ENCODE results near the gene HBS1L.

HBS1L gene

DNA sequence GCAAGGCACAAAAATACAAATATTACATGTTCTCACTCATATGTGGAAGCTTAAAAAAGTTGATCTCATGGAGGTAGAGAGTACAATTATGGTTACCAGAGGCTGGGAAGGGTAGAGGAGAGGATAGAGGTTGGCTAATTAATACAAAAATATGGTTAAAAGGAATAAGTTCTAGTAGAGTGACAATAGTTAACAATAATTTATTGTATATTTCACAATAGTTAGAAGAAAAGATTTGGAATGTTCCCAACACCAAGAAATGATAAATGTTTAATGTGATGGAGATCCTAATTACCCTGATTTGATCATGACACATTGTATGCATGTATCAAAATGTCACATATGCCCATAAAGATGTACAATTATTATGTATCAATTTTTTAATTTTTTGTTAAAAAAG is 106.5 kb downstream of the HBS1L start:
- Histone ChIP-seq H3K27ac (ENCODE audit: low read depth, low read length) (no peak overlapping the region), H3K9ac (ENCODE audit: low read length in 5 of 5) (no peak overlapping the region), H3K9me3 (ENCODE audit: control insufficient read depth in 5 of 5, low read length in 5 of 5) (no peaks in the 10 kb centered on the region), H3K4me3 (ENCODE audit: low read depth in 1 of 5, low read length in 5 of 5) (no peak overlapping the region), H3K4me1 (ENCODE audit: control insufficient read depth in 5 of 5, insufficient read depth in 5 of 5, low read length in 5 of 5) (no peaks in the 10 kb centered on the region), H3K36me3 (ENCODE audit: control insufficient read depth in 5 of 5, insufficient read depth in 5 of 5, low read length in 5 of 5) (no peaks in the 10 kb centered on the region), H3K27me3 (ENCODE audit: control insufficient read depth in 5 of 5, insufficient read depth in 4 of 5, low read length in 5 of 5) (peaks cover 0 to 3% (median 0%) of the 10 kb centered on the region in 5 donors)

DNA sequence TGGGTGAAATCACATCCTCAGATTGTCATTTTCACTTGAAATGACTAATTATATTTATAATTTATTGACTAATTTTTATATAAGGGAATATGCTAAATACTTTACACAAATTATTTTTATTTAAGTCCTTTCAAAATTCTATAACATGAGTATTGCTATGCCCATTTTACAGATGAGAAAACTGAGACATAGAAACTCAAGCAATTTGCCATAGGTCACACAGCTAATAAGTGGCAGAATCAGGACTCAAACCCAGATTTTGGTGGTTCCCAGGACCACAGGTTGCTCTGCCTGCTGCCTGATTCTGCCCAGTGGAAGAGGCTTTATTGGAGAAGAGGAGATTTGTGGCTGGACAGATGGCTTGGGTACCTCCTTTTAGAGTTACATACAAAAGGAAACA is 109.6 kb downstream of the HBS1L start:
- Histone ChIP-seq H3K27me3 (ENCODE audit: control insufficient read depth in 5 of 5, insufficient read depth in 4 of 5, low read length in 5 of 5) (no peaks in the 10 kb centered on the region), H3K36me3 (ENCODE audit: control insufficient read depth in 5 of 5, insufficient read depth in 5 of 5, low read length in 5 of 5) (no peaks in the 10 kb centered on the region), H3K27ac (ENCODE audit: low read depth, low read length) (no peak overlapping the region), H3K4me3 (ENCODE audit: low read depth in 1 of 5, low read length in 5 of 5) (no peak overlapping the region), H3K9me3 (ENCODE audit: control insufficient read depth in 5 of 5, low read length in 5 of 5) (no peaks in the 10 kb centered on the region), H3K4me1 (ENCODE audit: control insufficient read depth in 5 of 5, insufficient read depth in 5 of 5, low read length in 5 of 5) (no peaks in the 10 kb centered on the region), H3K9ac (ENCODE audit: low read length in 5 of 5) (no peak overlapping the region)

DNA sequence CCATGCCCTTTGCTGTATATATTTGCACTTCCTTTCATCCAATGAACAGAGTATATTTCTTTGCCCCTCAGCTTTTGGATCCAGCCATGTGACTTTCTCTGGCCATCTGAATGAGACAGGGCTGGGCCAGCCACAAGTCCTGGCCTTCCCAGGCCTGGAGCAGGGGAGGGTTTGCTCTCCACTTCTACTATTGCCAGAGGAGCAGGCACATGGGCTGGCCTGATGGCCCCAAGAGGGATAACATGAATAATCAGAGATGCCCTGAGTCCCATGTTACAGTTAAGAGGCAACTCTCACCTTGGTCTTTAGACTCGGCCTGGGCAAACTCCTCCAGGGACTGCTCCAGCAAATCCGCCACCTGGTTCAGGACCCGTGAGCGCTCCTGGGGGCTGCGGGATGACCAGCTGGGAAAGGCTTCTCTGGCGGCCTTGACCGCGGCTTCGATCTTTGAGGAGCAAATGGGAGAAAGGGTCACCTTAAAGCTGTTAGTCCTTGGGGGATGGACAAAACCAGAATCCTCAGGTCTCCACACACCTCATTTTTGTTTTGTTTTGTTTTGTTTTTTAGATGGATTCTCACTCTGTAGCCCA is 111.0 kb downstream of the HBS1L start:
- Histone ChIP-seq H3K27ac (ENCODE audit: low read depth, low read length) (no peak overlapping the region), H3K27me3 (ENCODE audit: control insufficient read depth in 5 of 5, insufficient read depth in 4 of 5, low read length in 5 of 5) (no peaks in the 10 kb centered on the region), H3K9me3 (ENCODE audit: control insufficient read depth in 5 of 5, low read length in 5 of 5) (no peaks in the 10 kb centered on the region), H3K4me3 (ENCODE audit: low read depth in 1 of 5, low read length in 5 of 5) (no peak overlapping the region), H3K4me1 (ENCODE audit: control insufficient read depth in 5 of 5, insufficient read depth in 5 of 5, low read length in 5 of 5) (no peaks in the 10 kb centered on the region), H3K36me3 (ENCODE audit: control insufficient read depth in 5 of 5, insufficient read depth in 5 of 5, low read length in 5 of 5) (no peaks in the 10 kb centered on the region), H3K9ac (ENCODE audit: low read length in 5 of 5) (no peak overlapping the region)

- Histone ChIP-seq H3K27ac (ENCODE audit: low read depth, low read length) (no peak overlapping the region), H3K9ac (ENCODE audit: low read length in 5 of 5) (no peak overlapping the region), H3K4me1 (ENCODE audit: control insufficient read depth in 5 of 5, insufficient read depth in 5 of 5, low read length in 5 of 5) (no peaks in the 10 kb centered on the region), H3K36me3 (ENCODE audit: control insufficient read depth in 5 of 5, insufficient read depth in 5 of 5, low read length in 5 of 5) (no peaks in the 10 kb centered on the region), H3K9me3 (ENCODE audit: control insufficient read depth in 5 of 5, low read length in 5 of 5) (no peaks in the 10 kb centered on the region), H3K27me3 (ENCODE audit: control insufficient read depth in 5 of 5, insufficient read depth in 4 of 5, low read length in 5 of 5) (no peaks in the 10 kb centered on the region), H3K4me3 (ENCODE audit: low read depth in 1 of 5, low read length in 5 of 5) (no peak overlapping the region)
These were observed 115.7 kb downstream of the HBS1L start for GRCh38 chr6:134938896-134939295.

- Histone ChIP-seq H3K9me3 (ENCODE audit: control insufficient read depth in 5 of 5, low read length in 5 of 5) (no peaks in the 10 kb centered on the region), H3K9ac (ENCODE audit: low read length in 5 of 5) (no peak overlapping the region), H3K27me3 (ENCODE audit: control insufficient read depth in 5 of 5, insufficient read depth in 4 of 5, low read length in 5 of 5) (no peaks in the 10 kb centered on the region), H3K4me1 (ENCODE audit: control insufficient read depth in 5 of 5, insufficient read depth in 5 of 5, low read length in 5 of 5) (no peaks in the 10 kb centered on the region), H3K27ac (ENCODE audit: low read depth, low read length) (no peak overlapping the region), H3K4me3 (ENCODE audit: low read depth in 1 of 5, low read length in 5 of 5) (no peak overlapping the region), H3K36me3 (ENCODE audit: control insufficient read depth in 5 of 5, insufficient read depth in 5 of 5, low read length in 5 of 5) (no peaks in the 10 kb centered on the region)
These were observed 117.2 kb downstream of the HBS1L start for GRCh38 chr6:134937426-134937825.

GRCh38 chr6:134936931-134937330 is 117.7 kb downstream of the HBS1L start:
- H3K4me3 ChIP-seq (ENCODE audit: low read depth in 1 of 5, low read length in 5 of 5) = no peak overlapping the region
- H3K36me3 ChIP-seq (ENCODE audit: control insufficient read depth in 5 of 5, insufficient read depth in 5 of 5, low read length in 5 of 5) = no peaks in the 10 kb centered on the region
- no peaks in the 10 kb centered on the region for H3K9me3 ChIP-seq (ENCODE audit: control insufficient read depth in 5 of 5, low read length in 5 of 5)
- no peaks in the 10 kb centered on the region for H3K4me1 ChIP-seq (ENCODE audit: control insufficient read depth in 5 of 5, insufficient read depth in 5 of 5, low read length in 5 of 5)
- no peak overlapping the region for H3K27ac ChIP-seq (ENCODE audit: low read depth, low read length)
- no peaks in the 10 kb centered on the region for H3K27me3 ChIP-seq (ENCODE audit: control insufficient read depth in 5 of 5, insufficient read depth in 4 of 5, low read length in 5 of 5)
- H3K9ac ChIP-seq (ENCODE audit: low read length in 5 of 5) = no peak overlapping the region

DNA sequence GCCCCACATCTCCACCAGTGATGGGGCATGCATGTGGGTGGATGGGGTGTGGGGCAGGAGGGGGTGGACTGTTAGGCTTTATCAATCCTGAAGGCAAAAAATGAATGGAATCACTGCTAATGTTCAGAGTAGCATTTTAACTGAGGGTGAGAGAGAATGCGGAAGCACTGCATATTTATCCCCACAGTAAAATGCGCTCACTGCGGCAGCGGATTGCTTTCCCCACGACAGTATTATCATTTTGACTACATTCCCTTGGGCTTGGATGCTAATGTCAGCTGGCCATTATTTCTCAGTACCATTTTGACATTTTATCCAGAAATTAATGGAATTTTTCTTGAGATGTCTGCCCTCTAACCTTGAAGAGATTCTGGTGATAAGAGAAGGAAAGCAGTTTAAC is 118.1 kb downstream of the HBS1L start:
- Histone ChIP-seq H3K9ac (ENCODE audit: low read length in 5 of 5) (no peak overlapping the region), H3K4me3 (ENCODE audit: low read depth in 1 of 5, low read length in 5 of 5) (no peak overlapping the region), H3K36me3 (ENCODE audit: control insufficient read depth in 5 of 5, insufficient read depth in 5 of 5, low read length in 5 of 5) (no peaks in the 10 kb centered on the region), H3K9me3 (ENCODE audit: control insufficient read depth in 5 of 5, low read length in 5 of 5) (no peaks in the 10 kb centered on the region), H3K27ac (ENCODE audit: low read depth, low read length) (no peak overlapping the region), H3K27me3 (ENCODE audit: control insufficient read depth in 5 of 5, insufficient read depth in 4 of 5, low read length in 5 of 5) (no peaks in the 10 kb centered on the region), H3K4me1 (ENCODE audit: control insufficient read depth in 5 of 5, insufficient read depth in 5 of 5, low read length in 5 of 5) (no peaks in the 10 kb centered on the region)

DNA sequence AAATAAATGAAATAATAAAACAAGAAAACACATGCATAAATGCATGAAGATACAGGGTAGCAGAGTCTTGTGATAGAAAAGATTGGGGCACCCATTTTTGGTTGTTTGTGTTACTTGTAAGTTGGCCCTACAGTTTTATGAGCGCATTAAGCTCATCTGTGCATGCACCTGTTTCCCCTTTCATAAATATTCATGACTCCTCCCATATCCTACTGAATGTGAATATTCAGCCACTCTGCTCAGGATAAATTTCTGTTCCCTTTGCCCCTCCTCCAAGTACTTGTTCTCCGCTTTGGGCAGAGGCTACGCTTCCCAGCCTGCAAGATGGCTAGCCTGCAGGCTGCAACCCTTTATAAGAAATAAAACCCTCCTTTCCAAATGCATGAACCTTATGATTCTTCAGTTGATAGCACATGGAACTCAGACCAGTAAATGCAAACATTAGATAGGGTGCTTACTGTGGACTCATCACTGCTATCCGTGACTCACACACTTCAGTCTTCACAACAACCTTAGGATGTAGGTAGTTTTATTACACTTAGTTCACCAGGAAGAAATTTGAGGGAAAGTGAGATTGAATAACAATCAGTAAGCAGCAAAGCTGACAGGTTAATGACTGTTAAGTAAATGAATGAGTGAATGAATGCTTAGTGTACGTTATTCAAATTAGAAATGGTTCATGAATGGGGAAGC is 119.7 kb downstream of the HBS1L start:
- no peak overlapping the region for H3K9ac ChIP-seq (ENCODE audit: low read length in 5 of 5)
- no peaks in the 10 kb centered on the region for H3K4me1 ChIP-seq (ENCODE audit: control insufficient read depth in 5 of 5, insufficient read depth in 5 of 5, low read length in 5 of 5)
- H3K27me3 ChIP-seq (ENCODE audit: control insufficient read depth in 5 of 5, insufficient read depth in 4 of 5, low read length in 5 of 5) = no peaks in the 10 kb centered on the region
- H3K36me3 ChIP-seq (ENCODE audit: control insufficient read depth in 5 of 5, insufficient read depth in 5 of 5, low read length in 5 of 5) = peaks cover 0 to under 1% (median 0%) of the 10 kb centered on the region in 5 donors
- no peaks in the 10 kb centered on the region for H3K9me3 ChIP-seq (ENCODE audit: control insufficient read depth in 5 of 5, low read length in 5 of 5)
- no peak overlapping the region for H3K4me3 ChIP-seq (ENCODE audit: low read depth in 1 of 5, low read length in 5 of 5)
- no peak overlapping the region for H3K27ac ChIP-seq (ENCODE audit: low read depth, low read length)

DNA sequence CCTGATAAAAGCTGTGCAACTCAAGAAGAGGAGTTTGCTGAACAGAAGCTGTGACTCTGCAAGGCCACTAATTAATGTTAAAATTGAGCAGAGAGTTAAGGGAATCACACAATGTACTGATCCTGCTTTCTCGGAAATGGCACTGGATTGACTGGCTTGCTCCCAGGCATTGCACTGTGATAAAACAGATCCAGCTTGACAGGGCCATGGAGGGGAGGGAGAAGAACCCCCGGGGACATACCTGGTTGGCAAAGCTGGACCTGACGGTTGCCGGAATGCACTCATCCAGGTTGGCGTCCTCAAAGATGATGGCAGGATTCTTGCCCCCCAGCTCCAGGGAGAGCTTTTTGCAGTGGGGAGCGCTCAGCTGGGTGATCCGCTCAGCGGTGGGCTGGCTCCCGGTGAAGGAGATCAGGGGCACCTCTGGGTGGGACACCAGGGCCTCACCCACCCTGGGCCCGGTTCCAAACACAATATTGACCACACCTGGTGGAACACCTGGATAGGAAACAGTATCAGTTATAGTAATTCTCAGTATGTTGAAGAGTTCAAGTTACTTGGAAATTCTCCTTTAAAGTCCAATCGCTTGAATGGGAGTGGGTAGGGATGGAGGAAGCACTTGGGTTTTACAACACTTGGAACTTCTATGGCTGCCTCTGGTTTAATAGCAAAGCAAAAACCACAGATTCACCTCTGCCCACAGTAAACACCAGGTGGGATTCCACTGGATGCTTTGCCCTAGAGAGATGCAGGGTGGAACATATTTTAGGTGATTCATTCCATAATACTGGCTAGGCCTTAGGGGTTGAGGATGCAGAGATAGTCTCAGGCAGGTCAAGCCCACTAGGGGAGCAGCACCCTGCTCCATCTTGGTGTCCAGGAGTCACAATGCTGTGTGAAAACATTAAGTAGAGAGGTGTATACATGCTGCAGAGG is 121.8 kb downstream of the HBS1L start:
- no peak overlapping the region for H3K9ac ChIP-seq (ENCODE audit: low read length in 5 of 5)
- H3K4me1 ChIP-seq (ENCODE audit: control insufficient read depth in 5 of 5, insufficient read depth in 5 of 5, low read length in 5 of 5) = no peaks in the 10 kb centered on the region
- no peak overlapping the region for H3K27ac ChIP-seq (ENCODE audit: low read depth, low read length)
- H3K9me3 ChIP-seq (ENCODE audit: control insufficient read depth in 5 of 5, low read length in 5 of 5) = no peaks in the 10 kb centered on the region
- H3K27me3 ChIP-seq (ENCODE audit: control insufficient read depth in 5 of 5, insufficient read depth in 4 of 5, low read length in 5 of 5) = no peaks in the 10 kb centered on the region
- H3K4me3 ChIP-seq (ENCODE audit: low read depth in 1 of 5, low read length in 5 of 5) = no peak overlapping the region
- H3K36me3 ChIP-seq (ENCODE audit: control insufficient read depth in 5 of 5, insufficient read depth in 5 of 5, low read length in 5 of 5) = peaks cover 0 to 3% (median 0%) of the 10 kb centered on the region in 5 donors

DNA sequence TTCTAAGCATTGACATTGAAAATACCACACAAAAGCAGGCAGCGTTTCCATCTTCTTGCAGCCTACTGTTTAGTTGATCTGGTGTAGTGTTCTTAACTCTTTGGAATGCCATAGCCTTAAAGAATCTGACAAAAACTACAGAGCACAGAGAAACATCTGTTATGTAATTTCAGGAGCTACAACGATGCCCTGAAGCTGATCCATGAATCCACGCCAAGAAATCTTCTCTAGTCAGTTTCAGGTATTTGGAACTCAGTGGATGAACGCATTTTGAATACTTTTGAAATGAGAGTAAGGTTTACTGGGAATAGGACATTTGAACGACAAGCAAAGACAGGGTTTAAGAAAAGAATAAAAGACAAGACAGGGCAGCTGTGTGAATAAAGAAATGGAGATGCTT is 122.5 kb downstream of the HBS1L start:
- Histone ChIP-seq H3K36me3 (ENCODE audit: control insufficient read depth in 5 of 5, insufficient read depth in 5 of 5, low read length in 5 of 5) (peaks cover 0 to 3% (median 0%) of the 10 kb centered on the region in 5 donors), H3K4me3 (ENCODE audit: low read depth in 1 of 5, low read length in 5 of 5) (no peak overlapping the region), H3K9me3 (ENCODE audit: control insufficient read depth in 5 of 5, low read length in 5 of 5) (no peaks in the 10 kb centered on the region), H3K4me1 (ENCODE audit: control insufficient read depth in 5 of 5, insufficient read depth in 5 of 5, low read length in 5 of 5) (no peaks in the 10 kb centered on the region), H3K27me3 (ENCODE audit: control insufficient read depth in 5 of 5, insufficient read depth in 4 of 5, low read length in 5 of 5) (no peaks in the 10 kb centered on the region), H3K27ac (ENCODE audit: low read depth, low read length) (no peak overlapping the region), H3K9ac (ENCODE audit: low read length in 5 of 5) (no peak overlapping the region)

Data from subcutaneous abdominal adipose tissue (tissue), 5 donors.